Measurements from ENCODE around the gene CNOT6L.

The CNOT6L gene

GRCh38 chr4:77710059-77710458, 109.1 kb downstream of the CNOT6L start:
- DNase-seq: no peak

- no peak for DNase-seq
Measured at GRCh38 chr4:77706717-77707116, 112.5 kb downstream of the CNOT6L start.

- DNase-seq: no peak
Measured at GRCh38 chr4:77703666-77704065, 115.5 kb downstream of the CNOT6L start.

- DNase-seq: no peak
Measured at GRCh38 chr4:77701121-77701520, 118.0 kb downstream of the CNOT6L start.

GRCh38 chr4:77699731-77700210, 119.4 kb downstream of the CNOT6L start:
- DNase-seq: no peak

- DNase-seq: no peak
Measured at GRCh38 chr4:77697860-77698590, 121.1 kb downstream of the CNOT6L start.

- DNase-seq: no peak
Measured at GRCh38 chr4:77695774-77696173, 123.4 kb downstream of the CNOT6L start.

GRCh38 chr4:77692847-77693432, 126.2 kb downstream of the CNOT6L start:
- DNase-seq: no peak

GRCh38 chr4:77681792-77682191, 137.4 kb downstream of the CNOT6L start:
- no peak for DNase-seq

GRCh38 chr4:77676842-77677241, 142.3 kb downstream of the CNOT6L start:
- DNase-seq: no peak

- DNase-seq: no peak
Measured at GRCh38 chr4:77671051-77671450, 148.1 kb downstream of the CNOT6L start.

GRCh38 chr4:77669946-77670590, 149.1 kb downstream of the CNOT6L start:
- DNase-seq: no peak

- DNase-seq: peak; percentile 42
Measured at GRCh38 chr4:77665381-77666069, 153.6 kb downstream of the CNOT6L start.

Data from stimulated activated CD4-positive, alpha-beta T cell treated with anti-CD3 and anti-CD28 coated beads, Interleukin-1b, Interleukin-23, amount 100 ng/mL, for 48 hours (primary cell).